ENCODE data around the gene TBX4.

GRCh38 chr17:61444831-61445230, 7.4 kb upstream of the TBX4 start:
- TF ChIP-seq SMAD3 (CRISPR knock-in tag; conservative IDR thresholded peaks at IDR 0.05) (no peak), ZNF311 (CRISPR knock-in tag; IDR thresholded peaks at IDR 0.05) (no peak), MLX (CRISPR knock-in tag; conservative IDR thresholded peaks at IDR 0.05) (no peak), ZNF274 (IDR thresholded peaks at IDR 0.05; ENCODE audit: borderline replicate concordance, low read depth, low read length) (no peak), ZNF79 (CRISPR knock-in tag; IDR thresholded peaks at IDR 0.05; ENCODE audit: low read depth) (no peak), DLX4 (CRISPR knock-in tag; IDR thresholded peaks at IDR 0.05) (no peak)

Measured in K562 (cell line).